GM21367 (cell line): ENCODE data around the gene PCNX2.

Experiments used
- ATAC-seq: cut with Tn5 transposase; IDR thresholded peaks from one replicate; pipeline ENCODE4 v1.9.1; 2021; ENCODE audit not compliant: unreplicated experiment

Gene PCNX2

DNA sequence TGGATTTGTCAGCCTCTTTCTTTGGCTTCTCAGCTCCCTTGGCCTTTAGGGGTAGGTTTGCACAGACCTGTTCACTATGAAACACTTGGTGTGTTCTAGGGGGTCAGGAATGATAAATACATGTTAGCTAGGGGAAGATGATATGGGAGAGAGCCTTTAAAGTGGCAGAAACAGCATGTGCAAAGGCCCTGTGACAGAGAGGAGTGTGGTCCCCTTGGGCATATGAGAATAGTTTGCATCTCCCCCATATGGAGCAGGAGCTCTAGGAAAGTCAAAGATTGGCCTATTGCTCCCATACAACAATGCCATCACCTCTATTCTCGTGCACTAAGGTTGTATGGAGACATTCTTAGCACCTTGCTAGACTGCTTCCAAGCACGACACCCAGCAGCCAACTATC, 355.8 kb downstream of the PCNX2 start:
- ATAC-seq = no peak

DNA sequence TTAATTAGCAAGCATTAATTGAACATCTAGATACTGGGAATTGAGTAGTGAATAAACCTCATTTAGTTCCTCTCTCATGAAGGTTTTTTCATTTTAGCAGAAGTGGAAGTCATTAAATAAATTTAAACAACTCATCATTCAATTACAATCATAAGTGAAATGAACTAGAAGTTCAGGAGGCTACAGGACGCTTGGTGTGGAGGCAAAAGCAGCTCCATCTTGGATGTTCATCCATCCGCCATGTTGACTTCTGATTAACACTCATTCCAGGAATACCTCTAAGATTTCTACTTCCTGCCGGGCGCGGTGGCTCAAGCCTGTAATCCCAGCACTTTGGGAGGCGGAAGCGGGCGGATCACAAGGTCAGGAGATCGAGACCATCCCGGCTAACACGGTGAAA, 356.6 kb downstream of the PCNX2 start:
- no peak for ATAC-seq

DNA sequence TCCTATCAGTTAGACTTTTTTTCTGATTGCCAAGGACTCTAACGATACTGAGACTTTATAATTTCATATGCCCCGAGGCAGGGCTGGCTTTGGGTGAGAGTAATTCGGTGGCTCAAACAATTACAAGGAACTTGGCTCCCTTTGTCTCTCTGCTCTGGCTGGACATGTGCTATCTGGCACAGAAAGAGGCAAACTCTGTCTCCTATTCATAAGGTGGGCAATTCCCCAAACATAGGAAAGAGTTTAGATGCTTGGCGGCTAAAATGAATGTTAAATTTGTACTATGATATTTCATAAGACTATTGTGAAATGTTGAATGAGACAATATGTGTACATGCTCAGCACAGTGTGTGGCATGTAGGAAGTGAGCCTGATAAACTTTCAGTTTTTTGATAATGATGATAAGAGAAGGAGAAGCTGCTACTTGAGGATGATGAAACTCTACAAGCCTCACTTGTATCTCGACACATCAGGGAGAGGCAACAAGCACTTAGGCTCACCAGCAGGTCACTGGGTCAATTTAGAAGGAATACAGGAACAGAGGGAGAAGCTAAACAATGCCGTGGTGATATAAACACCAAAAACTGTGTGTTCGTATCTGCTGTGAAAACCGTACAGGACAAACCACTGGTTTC, 357.7 kb downstream of the PCNX2 start:
- no peak for ATAC-seq

DNA sequence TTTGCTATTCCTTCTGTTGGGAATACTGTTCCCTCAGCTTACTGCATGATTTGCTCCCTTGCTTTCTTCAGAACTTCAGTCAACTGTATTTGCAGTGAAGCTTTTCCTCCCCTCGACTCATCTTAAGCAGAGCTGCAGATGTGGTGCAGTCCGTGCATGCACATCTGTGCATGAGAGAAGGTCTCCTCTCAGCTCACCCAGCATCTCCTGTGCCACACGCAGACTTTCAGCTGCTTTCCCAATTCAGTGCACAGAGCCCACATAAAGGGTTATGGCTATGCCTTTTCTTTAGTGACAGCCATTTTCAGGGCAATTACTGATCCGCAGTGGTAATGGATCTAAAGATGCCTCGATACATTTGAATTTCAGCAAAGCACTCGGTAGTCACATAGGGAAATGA, 358.6 kb downstream of the PCNX2 start:
- no peak for ATAC-seq
